ENCODE data around the gene CLOCK. TPM values are rescaled to one million over a fixed set of nuclear protein-coding genes. Genes with fewer than 3 reads are reported as not detected.

Gene CLOCK
- total RNA-seq, 2 donors from 2014 or later, result 19.5 to 25.4 TPM

- DNase-seq (ENCODE audit: low spot score), result no peak
- H3K27ac ChIP-seq, result peak overlapping the region; percentile 96 to 97
- no peaks in the 10 kb centered on the region for H3K36me3 ChIP-seq
- no peaks in the 10 kb centered on the region for H3K27me3 ChIP-seq (replicated peaks; ENCODE audit: insufficient read depth)
- under 1% methylated on average over 4 of the region's 4 CpGs for WGBS
- no peaks in the 10 kb centered on the region for H3K4me1 ChIP-seq (replicated peaks)
- H3K9me3 ChIP-seq, result no peaks in the 10 kb centered on the region
- peak overlapping the region; percentile 86 to 98 for H3K4me3 ChIP-seq
- intact Hi-C loops (cut with DNase I), result no loop called here
- TF ChIP-seq CTCF (IDR thresholded peaks at IDR 0.05), result no peak
- no peak for TF ChIP-seq POLR2AphosphoS5 (IDR thresholded peaks at IDR 0.05)
- TF ChIP-seq POLR2A (IDR thresholded peaks at IDR 0.05), result no peak
Observed at GRCh38 chr4:55395218-55395528, 151.5 kb downstream of the CLOCK start.

GRCh38 chr4:55393461-55394320 is 153.0 kb downstream of the CLOCK start:
- intact Hi-C loops (cut with DNase I), result no loop called here
- no peak for DNase-seq (ENCODE audit: low spot score)
- TF ChIP-seq POLR2AphosphoS5 (IDR thresholded peaks at IDR 0.05) (no peak), POLR2A (IDR thresholded peaks at IDR 0.05) (no peak), CTCF (IDR thresholded peaks at IDR 0.05) (no peak)
- Histone ChIP-seq H3K9me3 (no peaks in the 10 kb centered on the region), H3K4me3 (no peak overlapping the region), H3K27ac (no peak overlapping the region), H3K36me3 (no peaks in the 10 kb centered on the region), H3K4me1 (replicated peaks) (no peaks in the 10 kb centered on the region), H3K27me3 (replicated peaks; ENCODE audit: insufficient read depth) (no peaks in the 10 kb centered on the region)
- WGBS, result 89% methylated on average over 4 of the region's 4 CpGs

GRCh38 chr4:55386840-55387239 is 159.9 kb downstream of the CLOCK start:
- Histone ChIP-seq H3K4me3 (no peak overlapping the region), H3K36me3 (no peaks in the 10 kb centered on the region), H3K9me3 (no peaks in the 10 kb centered on the region), H3K4me1 (replicated peaks) (no peaks in the 10 kb centered on the region), H3K27me3 (replicated peaks; ENCODE audit: insufficient read depth) (no peaks in the 10 kb centered on the region), H3K27ac (no peak overlapping the region)
- WGBS, result 94% methylated on average over 2 of the region's 2 CpGs
- DNase-seq (ENCODE audit: low spot score), result no peak
- TF ChIP-seq POLR2AphosphoS5 (IDR thresholded peaks at IDR 0.05), result no peak
- TF ChIP-seq POLR2A (IDR thresholded peaks at IDR 0.05), result no peak
- no peak for TF ChIP-seq CTCF (IDR thresholded peaks at IDR 0.05)
- intact Hi-C loops (cut with DNase I), result no loop called here

- Histone ChIP-seq H3K36me3 (no peaks in the 10 kb centered on the region), H3K9me3 (no peaks in the 10 kb centered on the region), H3K4me1 (replicated peaks) (no peaks in the 10 kb centered on the region), H3K27ac (no peak overlapping the region), H3K27me3 (replicated peaks; ENCODE audit: insufficient read depth) (no peaks in the 10 kb centered on the region), H3K4me3 (no peak overlapping the region)
- TF ChIP-seq CTCF (IDR thresholded peaks at IDR 0.05) (no peak), POLR2A (IDR thresholded peaks at IDR 0.05) (no peak), POLR2AphosphoS5 (IDR thresholded peaks at IDR 0.05) (no peak)
- intact Hi-C loops (cut with DNase I), result no loop called here
- no peak for DNase-seq (ENCODE audit: low spot score)
Observed at GRCh38 chr4:55386073-55386472, 160.6 kb downstream of the CLOCK start.

GRCh38 chr4:55385201-55385649 is 161.5 kb downstream of the CLOCK start:
- WGBS, result 68% methylated on average over 3 of the region's 3 CpGs
- H3K4me1 ChIP-seq (replicated peaks), result no peaks in the 10 kb centered on the region
- TF ChIP-seq POLR2AphosphoS5 (IDR thresholded peaks at IDR 0.05), result no peak
- H3K36me3 ChIP-seq, result no peaks in the 10 kb centered on the region
- no peaks in the 10 kb centered on the region for H3K9me3 ChIP-seq
- H3K27ac ChIP-seq, result no peak overlapping the region
- H3K27me3 ChIP-seq (replicated peaks; ENCODE audit: insufficient read depth), result no peaks in the 10 kb centered on the region
- intact Hi-C loops (cut with DNase I), result no loop called here
- H3K4me3 ChIP-seq, result no peak overlapping the region
- DNase-seq (ENCODE audit: low spot score), result no peak

Measured in prostate gland (tissue), 2 donors.